GM12873 (cell line): ENCODE measurements around the gene IMPG2.

Experiments used
- TF ChIP-seq, protein P1 (sequence below): IDR thresholded peaks from 2 replicates; pipeline ENCODE4 v1.5.1; 2012; ENCODE audit warnings: low read depth, mild to moderate bottlenecking, moderate library complexity, low read length, control low read depth; ENCODE audit not compliant: insufficient read depth; ENCODE audit errors: missing control alignments

Gene IMPG2

GRCh38 chr3:101194392-101194791, 126.0 kb downstream of the IMPG2 start:
- TF ChIP-seq, protein P1, sequence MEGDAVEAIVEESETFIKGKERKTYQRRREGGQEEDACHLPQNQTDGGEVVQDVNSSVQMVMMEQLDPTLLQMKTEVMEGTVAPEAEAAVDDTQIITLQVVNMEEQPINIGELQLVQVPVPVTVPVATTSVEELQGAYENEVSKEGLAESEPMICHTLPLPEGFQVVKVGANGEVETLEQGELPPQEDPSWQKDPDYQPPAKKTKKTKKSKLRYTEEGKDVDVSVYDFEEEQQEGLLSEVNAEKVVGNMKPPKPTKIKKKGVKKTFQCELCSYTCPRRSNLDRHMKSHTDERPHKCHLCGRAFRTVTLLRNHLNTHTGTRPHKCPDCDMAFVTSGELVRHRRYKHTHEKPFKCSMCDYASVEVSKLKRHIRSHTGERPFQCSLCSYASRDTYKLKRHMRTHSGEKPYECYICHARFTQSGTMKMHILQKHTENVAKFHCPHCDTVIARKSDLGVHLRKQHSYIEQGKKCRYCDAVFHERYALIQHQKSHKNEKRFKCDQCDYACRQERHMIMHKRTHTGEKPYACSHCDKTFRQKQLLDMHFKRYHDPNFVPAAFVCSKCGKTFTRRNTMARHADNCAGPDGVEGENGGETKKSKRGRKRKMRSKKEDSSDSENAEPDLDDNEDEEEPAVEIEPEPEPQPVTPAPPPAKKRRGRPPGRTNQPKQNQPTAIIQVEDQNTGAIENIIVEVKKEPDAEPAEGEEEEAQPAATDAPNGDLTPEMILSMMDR = no peak

GRCh38 chr3:101193957-101194356, 126.4 kb downstream of the IMPG2 start:
- TF ChIP-seq, protein P1 = no peak

DNA sequence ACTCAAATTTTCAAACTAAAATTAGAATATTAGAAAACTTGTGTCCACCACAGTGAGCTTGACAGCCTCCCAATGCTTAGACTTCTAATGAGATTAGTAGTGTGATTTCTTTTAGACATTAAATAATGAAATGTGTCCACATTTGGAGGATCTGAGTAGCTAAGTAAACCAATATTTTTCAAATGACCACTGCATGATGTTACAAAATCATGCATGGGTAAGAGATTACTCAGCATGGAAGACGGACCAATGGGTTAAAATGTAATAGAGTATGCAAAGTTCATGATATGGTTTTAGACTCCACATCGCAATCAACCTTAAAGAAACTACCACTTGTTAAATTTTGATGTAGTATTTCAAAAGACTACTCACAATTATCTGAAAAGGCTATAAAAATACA, 130.6 kb downstream of the IMPG2 start:
- TF ChIP-seq, protein P1 = no peak

GRCh38 chr3:101189176-101189575, 131.2 kb downstream of the IMPG2 start:
- TF ChIP-seq, protein P1 = no peak

GRCh38 chr3:101185341-101185740, 135.0 kb downstream of the IMPG2 start:
- TF ChIP-seq, protein P1 = no peak

DNA sequence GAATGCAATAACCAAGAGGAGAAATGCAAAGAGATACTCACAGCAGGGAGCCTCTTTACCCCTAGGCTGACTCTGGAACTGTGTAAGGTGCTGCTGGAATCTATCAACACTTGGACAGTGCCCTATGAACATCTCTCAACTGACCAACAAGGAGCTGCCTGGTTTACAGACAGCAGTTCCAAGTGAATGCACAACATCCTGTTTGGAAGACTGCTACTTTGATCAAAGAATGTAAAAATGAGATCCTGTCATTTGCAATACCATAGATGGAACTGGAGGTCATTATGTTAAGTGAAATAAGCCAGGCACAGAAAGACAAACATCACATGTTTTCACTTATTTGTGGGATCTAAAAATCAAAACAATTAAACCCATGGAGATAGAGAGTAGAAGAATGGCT, 136.3 kb downstream of the IMPG2 start:
- TF ChIP-seq, protein P1 = no peak

- TF ChIP-seq, protein P1 = no peak
Observed at GRCh38 chr3:101183151-101183550, 137.2 kb downstream of the IMPG2 start.
